ENCODE measurements around the gene CRTAP. TPM values are rescaled to one million over a fixed set of nuclear protein-coding genes. Genes with fewer than 3 reads are reported as not detected.
A peak's percentile ranks its signal among the peaks of the same experiment; 100 is the strongest.

CRTAP gene
- total RNA-seq, 2 donors from 2014 or later, result 164 to 166 TPM

GRCh38 chr3:33139996-33140395 is 26.2 kb downstream of the CRTAP start:
- Histone ChIP-seq H3K36me3 (ENCODE audit: control insufficient read depth, insufficient read depth, low read length) (peaks cover 46% of the 10 kb centered on the region), H3K9me3 (ENCODE audit: control insufficient read depth, low read length) (no peaks in the 10 kb centered on the region), H3K27me3 (ENCODE audit: control insufficient read depth, insufficient read depth, low read length, poor library complexity, severe bottlenecking) (no peaks in the 10 kb centered on the region), H3K27ac (ENCODE audit: low read depth, low read length) (no peak overlapping the region), H3K9ac (ENCODE audit: extremely low read depth, low read length, poor library complexity, severe bottlenecking) (no peak overlapping the region), H3K4me3 (ENCODE audit: low read length) (no peak overlapping the region), H3K4me1 (ENCODE audit: control insufficient read depth, insufficient read depth, low read length) (no peaks in the 10 kb centered on the region)
- Mint-ChIP-seq H3K36me3 (ENCODE audit: low read depth) (peaks cover 57% of the 10 kb centered on the region), H3K4me1 (no peaks in the 10 kb centered on the region), H3K9me3 (no peaks in the 10 kb centered on the region), H3K4me3 (no peak overlapping the region), H3K27me3 (ENCODE audit: insufficient read depth) (no peaks in the 10 kb centered on the region), H3K27ac (no peak overlapping the region)
- 93 to 100% methylated on average over 1 to 2 of the region's 2 CpGs for whole genome bisulfite sequencing, 2 experiments (ENCODE audit: insufficient coverage in 1 of 2, insufficient read length in 1 of 2)
- DNase-seq, result no peak
- TF ChIP-seq, protein P1, sequence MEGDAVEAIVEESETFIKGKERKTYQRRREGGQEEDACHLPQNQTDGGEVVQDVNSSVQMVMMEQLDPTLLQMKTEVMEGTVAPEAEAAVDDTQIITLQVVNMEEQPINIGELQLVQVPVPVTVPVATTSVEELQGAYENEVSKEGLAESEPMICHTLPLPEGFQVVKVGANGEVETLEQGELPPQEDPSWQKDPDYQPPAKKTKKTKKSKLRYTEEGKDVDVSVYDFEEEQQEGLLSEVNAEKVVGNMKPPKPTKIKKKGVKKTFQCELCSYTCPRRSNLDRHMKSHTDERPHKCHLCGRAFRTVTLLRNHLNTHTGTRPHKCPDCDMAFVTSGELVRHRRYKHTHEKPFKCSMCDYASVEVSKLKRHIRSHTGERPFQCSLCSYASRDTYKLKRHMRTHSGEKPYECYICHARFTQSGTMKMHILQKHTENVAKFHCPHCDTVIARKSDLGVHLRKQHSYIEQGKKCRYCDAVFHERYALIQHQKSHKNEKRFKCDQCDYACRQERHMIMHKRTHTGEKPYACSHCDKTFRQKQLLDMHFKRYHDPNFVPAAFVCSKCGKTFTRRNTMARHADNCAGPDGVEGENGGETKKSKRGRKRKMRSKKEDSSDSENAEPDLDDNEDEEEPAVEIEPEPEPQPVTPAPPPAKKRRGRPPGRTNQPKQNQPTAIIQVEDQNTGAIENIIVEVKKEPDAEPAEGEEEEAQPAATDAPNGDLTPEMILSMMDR (conservative IDR thresholded peaks at IDR 0.05), result no peak

GRCh38 chr3:33141006-33141405 is 27.2 kb downstream of the CRTAP start:
- Mint-ChIP-seq H3K4me3 (no peak overlapping the region), H3K9me3 (no peaks in the 10 kb centered on the region), H3K4me1 (no peaks in the 10 kb centered on the region), H3K27ac (no peak overlapping the region), H3K36me3 (ENCODE audit: low read depth) (peaks cover 52% of the 10 kb centered on the region), H3K27me3 (ENCODE audit: insufficient read depth) (no peaks in the 10 kb centered on the region)
- Histone ChIP-seq H3K27ac (ENCODE audit: low read depth, low read length) (no peak overlapping the region), H3K4me3 (ENCODE audit: low read length) (no peak overlapping the region), H3K27me3 (ENCODE audit: control insufficient read depth, insufficient read depth, low read length, poor library complexity, severe bottlenecking) (no peaks in the 10 kb centered on the region), H3K4me1 (ENCODE audit: control insufficient read depth, insufficient read depth, low read length) (no peaks in the 10 kb centered on the region), H3K9ac (ENCODE audit: extremely low read depth, low read length, poor library complexity, severe bottlenecking) (no peak overlapping the region), H3K9me3 (ENCODE audit: control insufficient read depth, low read length) (no peaks in the 10 kb centered on the region), H3K36me3 (ENCODE audit: control insufficient read depth, insufficient read depth, low read length) (peaks cover 39% of the 10 kb centered on the region)
- 77 to 88% methylated on average over 3 of the region's 3 CpGs for WGBS, 2 experiments (ENCODE audit: insufficient coverage in 1 of 2, insufficient read length in 1 of 2)
- TF ChIP-seq, protein P1 (conservative IDR thresholded peaks at IDR 0.05), result no peak
- no peak for DNase-seq

DNA sequence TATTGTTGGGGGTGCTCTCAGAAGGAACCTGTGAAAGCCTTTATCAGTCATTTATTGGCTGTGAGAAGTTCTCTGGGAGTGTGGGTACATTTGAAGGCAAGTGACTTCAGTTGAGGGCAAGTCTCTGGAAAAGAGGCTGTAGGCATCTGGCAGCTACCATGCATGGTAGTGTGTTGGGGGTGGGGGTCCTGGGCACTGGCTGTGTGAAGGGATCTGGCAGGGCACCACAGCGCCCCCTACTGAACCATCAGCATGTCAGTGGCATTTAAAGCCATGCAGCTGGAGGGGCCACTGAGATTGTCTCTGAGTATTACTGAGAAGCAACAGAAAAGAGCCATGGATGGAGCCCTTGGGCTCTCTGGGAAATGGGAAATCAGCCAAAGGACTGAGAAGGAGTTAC is 30.6 kb downstream of the CRTAP start:
- Mint-ChIP-seq H3K4me1 (no peaks in the 10 kb centered on the region), H3K4me3 (no peak overlapping the region), H3K36me3 (ENCODE audit: low read depth) (peaks cover 34% of the 10 kb centered on the region), H3K9me3 (no peaks in the 10 kb centered on the region), H3K27me3 (ENCODE audit: insufficient read depth) (no peaks in the 10 kb centered on the region), H3K27ac (no peak overlapping the region)
- Histone ChIP-seq H3K27me3 (ENCODE audit: control insufficient read depth, insufficient read depth, low read length, poor library complexity, severe bottlenecking) (no peaks in the 10 kb centered on the region), H3K4me3 (ENCODE audit: low read length) (no peak overlapping the region), H3K9me3 (ENCODE audit: control insufficient read depth, low read length) (no peaks in the 10 kb centered on the region), H3K27ac (ENCODE audit: low read depth, low read length) (no peak overlapping the region), H3K9ac (ENCODE audit: extremely low read depth, low read length, poor library complexity, severe bottlenecking) (no peak overlapping the region), H3K4me1 (ENCODE audit: control insufficient read depth, insufficient read depth, low read length) (no peaks in the 10 kb centered on the region), H3K36me3 (ENCODE audit: control insufficient read depth, insufficient read depth, low read length) (peaks cover 26% of the 10 kb centered on the region)
- WGBS, 2 experiments (ENCODE audit: insufficient coverage in 1 of 2, insufficient read length in 1 of 2), result 19 to 38% methylated on average over 1 of the region's 1 CpG
- peak; percentile 88 for DNase-seq
- TF ChIP-seq, protein P1 (conservative IDR thresholded peaks at IDR 0.05), result peak; percentile 89
